GM12874 (cell line): ENCODE measurements around the gene SDK1.

Experiments used
- TF ChIP-seq, protein P1 (sequence below): IDR thresholded peaks from 2 replicates; pipeline ENCODE4 v1.5.1; 2011; ENCODE audit warnings: low read depth, mild to moderate bottlenecking, control low read depth, low read length, moderate library complexity; ENCODE audit not compliant: insufficient read depth

Gene SDK1

DNA sequence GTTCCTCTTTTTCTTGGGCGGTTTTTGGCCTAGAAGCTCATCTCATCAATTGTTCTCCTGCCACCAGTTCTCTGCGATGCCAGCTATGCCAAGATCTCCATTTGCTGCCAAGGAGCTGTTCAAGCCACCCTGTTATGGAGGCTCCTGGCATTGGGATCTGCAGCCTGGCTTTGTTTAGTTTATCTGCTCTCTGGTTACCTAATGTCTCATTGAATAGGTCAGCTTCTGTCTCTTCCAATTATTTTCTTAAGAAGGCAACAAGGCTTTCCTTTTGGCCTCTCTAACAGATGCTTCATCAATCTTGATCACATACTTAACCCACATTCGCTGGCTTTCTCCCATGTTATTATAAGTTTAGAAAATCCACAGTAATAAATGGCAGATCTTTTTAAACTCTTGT is 20.6 kb upstream of the SDK1 start:
- TF ChIP-seq, protein P1, sequence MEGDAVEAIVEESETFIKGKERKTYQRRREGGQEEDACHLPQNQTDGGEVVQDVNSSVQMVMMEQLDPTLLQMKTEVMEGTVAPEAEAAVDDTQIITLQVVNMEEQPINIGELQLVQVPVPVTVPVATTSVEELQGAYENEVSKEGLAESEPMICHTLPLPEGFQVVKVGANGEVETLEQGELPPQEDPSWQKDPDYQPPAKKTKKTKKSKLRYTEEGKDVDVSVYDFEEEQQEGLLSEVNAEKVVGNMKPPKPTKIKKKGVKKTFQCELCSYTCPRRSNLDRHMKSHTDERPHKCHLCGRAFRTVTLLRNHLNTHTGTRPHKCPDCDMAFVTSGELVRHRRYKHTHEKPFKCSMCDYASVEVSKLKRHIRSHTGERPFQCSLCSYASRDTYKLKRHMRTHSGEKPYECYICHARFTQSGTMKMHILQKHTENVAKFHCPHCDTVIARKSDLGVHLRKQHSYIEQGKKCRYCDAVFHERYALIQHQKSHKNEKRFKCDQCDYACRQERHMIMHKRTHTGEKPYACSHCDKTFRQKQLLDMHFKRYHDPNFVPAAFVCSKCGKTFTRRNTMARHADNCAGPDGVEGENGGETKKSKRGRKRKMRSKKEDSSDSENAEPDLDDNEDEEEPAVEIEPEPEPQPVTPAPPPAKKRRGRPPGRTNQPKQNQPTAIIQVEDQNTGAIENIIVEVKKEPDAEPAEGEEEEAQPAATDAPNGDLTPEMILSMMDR = no peak

DNA sequence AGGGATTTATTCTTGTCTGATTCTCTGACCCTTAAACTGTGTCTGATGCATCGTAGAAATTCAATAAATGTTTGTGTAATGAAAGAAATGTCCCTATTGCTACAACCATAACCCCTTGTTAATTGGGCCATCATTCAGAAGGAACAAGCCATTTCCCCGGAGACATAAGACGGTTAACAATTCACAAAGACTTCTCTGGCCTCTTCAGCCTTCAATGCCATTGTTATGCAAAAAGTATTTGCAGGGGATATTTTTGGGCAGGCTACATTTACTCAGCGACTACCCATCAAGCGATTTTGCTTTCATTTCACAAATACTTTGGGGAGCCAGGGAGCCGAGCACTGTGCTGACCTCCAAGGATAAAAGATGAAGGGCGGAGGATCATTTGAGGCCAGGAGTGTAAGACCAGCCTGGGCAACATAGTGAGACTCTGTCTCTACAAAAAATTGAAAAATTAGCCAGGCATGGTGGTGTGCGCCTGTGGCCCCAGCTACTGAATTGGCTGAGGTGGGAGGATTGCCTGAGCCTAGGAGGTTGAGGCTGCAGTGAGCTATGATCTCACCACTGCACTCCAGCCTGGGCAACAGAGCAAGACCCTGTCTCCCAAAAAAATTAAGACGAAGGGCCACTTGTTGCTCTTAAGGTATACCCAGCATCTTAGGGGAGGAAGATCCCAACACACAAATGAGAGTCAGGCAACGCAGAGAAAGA is 20.0 kb upstream of the SDK1 start:
- TF ChIP-seq, protein P1 = no peak

DNA sequence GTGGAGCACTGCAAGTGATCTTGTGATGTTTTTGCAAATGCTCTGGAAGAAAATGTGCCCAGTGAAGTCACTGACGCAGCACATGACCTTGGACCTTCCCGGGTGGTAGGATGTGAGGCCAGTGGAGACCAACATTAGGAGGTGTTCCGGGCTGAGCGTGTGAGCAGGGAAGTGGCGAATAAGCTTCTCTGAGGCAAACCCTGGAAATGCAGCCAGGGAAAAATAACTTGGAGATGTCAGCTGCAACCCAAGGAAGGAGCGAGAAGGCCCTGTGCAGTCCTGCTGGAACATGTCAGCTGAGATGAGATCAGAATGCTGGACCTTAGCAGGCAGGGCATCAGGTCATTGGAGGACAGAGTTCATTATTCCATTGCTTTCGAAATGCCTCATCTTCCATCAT is 18.6 kb upstream of the SDK1 start:
- TF ChIP-seq, protein P1 = no peak

DNA sequence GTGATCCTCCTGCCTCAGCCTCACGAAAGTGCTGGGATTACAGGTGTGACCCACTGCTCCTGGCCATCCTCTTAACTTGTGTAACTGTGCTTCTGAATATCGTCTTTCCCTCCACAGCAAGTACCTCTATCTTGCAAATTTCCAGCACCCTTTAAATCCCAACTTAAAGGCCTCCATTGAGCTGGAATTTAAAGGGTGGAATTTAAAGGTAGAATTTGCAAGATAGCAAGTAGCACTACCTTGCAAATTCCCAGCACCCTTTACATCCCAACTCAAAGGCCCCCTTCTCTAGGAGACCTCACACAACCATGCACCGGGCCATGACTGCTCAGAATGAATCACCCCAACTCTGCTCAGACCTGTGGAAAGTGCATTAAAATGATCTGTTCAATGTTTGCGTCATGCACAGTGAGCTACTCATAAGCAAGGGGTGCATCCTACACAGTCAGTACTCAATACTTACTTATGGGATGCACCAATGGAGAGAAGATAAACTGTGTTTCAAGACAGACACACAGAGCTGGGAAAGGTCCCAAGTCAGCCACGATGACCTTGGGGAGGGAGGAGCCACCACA is 17.8 kb upstream of the SDK1 start:
- TF ChIP-seq, protein P1 = no peak

DNA sequence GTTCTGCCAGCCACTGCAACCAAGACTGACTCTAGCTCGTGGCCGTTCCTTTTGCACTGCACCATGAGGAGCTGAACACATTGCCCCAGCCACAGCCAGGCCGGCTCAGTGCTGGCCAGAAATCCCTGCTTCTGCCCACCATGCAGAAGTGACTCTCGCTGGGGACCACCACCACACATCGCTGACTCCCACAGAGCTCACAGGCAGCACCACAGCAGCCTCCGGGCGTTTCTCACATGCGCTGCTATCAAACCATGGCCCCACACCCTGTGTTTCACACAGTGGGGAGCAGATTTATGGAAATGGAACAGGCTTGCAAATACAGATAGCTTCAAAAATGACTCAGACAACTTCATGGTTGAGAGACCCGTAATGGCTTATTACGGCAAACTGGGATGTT is 15.4 kb upstream of the SDK1 start:
- TF ChIP-seq, protein P1 = no peak

DNA sequence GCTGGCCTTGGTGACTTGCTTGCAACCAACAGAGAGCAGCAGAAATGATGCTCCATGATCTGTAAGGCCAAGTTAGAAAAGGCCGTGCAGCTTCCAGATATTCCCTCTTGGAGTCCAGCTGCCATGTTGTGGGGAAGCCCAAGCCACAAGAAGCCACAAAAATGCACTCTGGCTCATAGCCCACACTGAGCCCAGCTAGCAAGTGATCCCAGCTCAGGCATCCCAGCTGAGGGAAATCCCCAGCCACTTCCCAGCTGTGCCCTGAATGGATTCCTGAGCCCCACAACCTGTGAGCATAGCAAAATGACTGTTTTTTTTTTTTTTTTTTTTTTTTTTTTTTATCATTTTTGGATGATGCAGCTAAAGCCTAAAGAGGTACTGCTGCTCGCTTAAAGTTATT is 11.1 kb upstream of the SDK1 start:
- TF ChIP-seq, protein P1 = no peak

DNA sequence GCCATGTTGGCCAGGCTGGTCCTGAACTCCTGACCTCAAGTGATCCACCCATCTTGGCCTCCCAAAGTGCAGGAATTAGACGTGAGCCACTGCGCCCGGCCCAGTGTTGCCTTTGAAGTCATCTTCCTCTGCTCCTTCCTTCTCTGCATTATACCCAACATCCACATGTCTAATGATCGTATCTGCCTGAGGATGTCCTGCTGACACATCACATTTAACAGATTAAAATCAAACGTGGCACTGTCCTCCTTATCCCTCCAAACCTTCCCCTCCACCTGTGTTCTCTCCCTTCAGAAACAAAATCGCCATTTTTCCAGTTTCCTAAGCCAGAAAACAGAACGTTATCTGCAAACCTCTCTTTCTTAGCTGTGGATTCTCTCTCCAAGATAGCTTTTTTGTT is 8.4 kb upstream of the SDK1 start:
- TF ChIP-seq, protein P1 = no peak
